GM06990 (cell line): ENCODE results near the gene GABRR2.

ENCODE experiments used
- DNase-seq: peaks from one replicate; pipeline ENCODE4 v3.0.0-alpha.2; 2011; ENCODE audit not compliant: insufficient read length; ENCODE audit errors: extremely low read depth
- H3K27me3 ChIP-seq: replicated peaks from 2 replicates; pipeline ENCODE4 v1.6.0; 2011; ENCODE audit warnings: low read length; ENCODE audit not compliant: control insufficient read depth, insufficient read depth
- H3K36me3 ChIP-seq: 2 replicates; pipeline ENCODE4 v1.5.1; 2011; ENCODE audit warnings: low read length; ENCODE audit not compliant: control insufficient read depth, insufficient read depth
- H3K4me3 ChIP-seq: replicated peaks from 2 replicates; pipeline ENCODE4 v1.5.1; 2011; ENCODE audit warnings: low read depth, mild to moderate bottlenecking, control low read depth, low read length
- CTCF ChIP-seq: IDR thresholded peaks from 2 replicates; pipeline ENCODE4 v1.5.1; 2011; ENCODE audit warnings: low read length, control low read depth, mild to moderate bottlenecking, inconsistent platforms; ENCODE audit not compliant: insufficient read depth, poor library complexity, severe bottlenecking

Gene GABRR2

GRCh38 chr6:89221129-89221528 lies 94.0 kb downstream of the GABRR2 start:
- no peaks in the 10 kb centered on the region for H3K36me3 ChIP-seq
- no peak overlapping the region for H3K4me3 ChIP-seq
- H3K27me3 ChIP-seq, result no peaks in the 10 kb centered on the region; the same call in 1 of the 2 replicates
- no peak for TF ChIP-seq CTCF
- DNase-seq, result no peak

GRCh38 chr6:89217299-89217910 lies 97.7 kb downstream of the GABRR2 start, which contains the start of gene GABRR1:
TSS of gene GABRR1 (minus strand) at chr6:89217358. CDS start at chr6:89217322, 36 bp downstream.
- no peak for DNase-seq
- Histone ChIP-seq H3K36me3 (no peaks in the 10 kb centered on the region), H3K4me3 (no peak within 1 kb of the TSS), H3K27me3 (no peaks in the 10 kb centered on the region; the same call in 1 of the 2 replicates)
- no peak for TF ChIP-seq CTCF

- no peak for TF ChIP-seq CTCF
- Histone ChIP-seq H3K4me3 (no peak overlapping the region), H3K27me3 (no peaks in the 10 kb centered on the region; the same call in 1 of the 2 replicates), H3K36me3 (no peaks in the 10 kb centered on the region)
- DNase-seq, result no peak
Observed at GRCh38 chr6:89216411-89216810, 98.7 kb downstream of the GABRR2 start.

- H3K27me3 ChIP-seq, result no peaks in the 10 kb centered on the region; the same call in 1 of the 2 replicates
Observed at GRCh38 chr6:89215391-89215790, 99.7 kb downstream of the GABRR2 start.

GRCh38 chr6:89214197-89214596 lies 100.9 kb downstream of the GABRR2 start:
- H3K4me3 ChIP-seq, result no peak overlapping the region
- no peak for DNase-seq
- TF ChIP-seq CTCF, result no peak
- no peaks in the 10 kb centered on the region for H3K36me3 ChIP-seq
- no peaks in the 10 kb centered on the region; the same call in 1 of the 2 replicates for H3K27me3 ChIP-seq

More at GRCh38 chr6:89215391-89215790, 99.7 kb downstream of the GABRR2 start:
- Histone ChIP-seq H3K36me3 (no peaks in the 10 kb centered on the region), H3K4me3 (no peak overlapping the region)
- TF ChIP-seq CTCF, result no peak
- no peak for DNase-seq
